T-helper 1 cell (primary cell): ENCODE data around the gene LRRC47.

ENCODE experiments used
- DNase-seq, 5 donors: peaks; one replicate each; pipeline ENCODE4 v3.0.0-alpha.2; 2012 to 2020

Gene LRRC47

DNA sequence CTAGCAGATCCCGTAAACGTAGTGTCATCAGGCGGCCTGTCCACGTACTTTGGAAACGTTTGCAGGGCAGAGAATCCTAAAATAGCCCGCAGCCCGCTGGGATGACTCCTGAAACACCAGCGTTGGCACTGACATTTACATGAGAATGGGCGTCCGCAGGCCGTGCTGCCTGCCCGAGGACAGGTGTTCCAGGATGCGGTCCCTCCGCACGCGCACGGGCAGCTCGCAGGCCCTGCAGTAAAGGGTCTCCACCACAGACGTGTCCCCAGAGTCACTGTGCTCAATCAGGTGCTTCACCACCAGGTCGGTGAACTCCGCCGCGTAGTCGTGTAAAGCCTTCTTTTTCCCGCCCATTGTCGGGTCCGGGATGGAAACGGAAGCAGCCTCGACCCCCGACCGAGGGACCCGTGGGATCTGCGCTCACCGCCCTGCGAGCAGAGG lies 49.9 kb downstream of the LRRC47 start:
- peak in 1 of 5 donors; percentile 5 for DNase-seq

DNA sequence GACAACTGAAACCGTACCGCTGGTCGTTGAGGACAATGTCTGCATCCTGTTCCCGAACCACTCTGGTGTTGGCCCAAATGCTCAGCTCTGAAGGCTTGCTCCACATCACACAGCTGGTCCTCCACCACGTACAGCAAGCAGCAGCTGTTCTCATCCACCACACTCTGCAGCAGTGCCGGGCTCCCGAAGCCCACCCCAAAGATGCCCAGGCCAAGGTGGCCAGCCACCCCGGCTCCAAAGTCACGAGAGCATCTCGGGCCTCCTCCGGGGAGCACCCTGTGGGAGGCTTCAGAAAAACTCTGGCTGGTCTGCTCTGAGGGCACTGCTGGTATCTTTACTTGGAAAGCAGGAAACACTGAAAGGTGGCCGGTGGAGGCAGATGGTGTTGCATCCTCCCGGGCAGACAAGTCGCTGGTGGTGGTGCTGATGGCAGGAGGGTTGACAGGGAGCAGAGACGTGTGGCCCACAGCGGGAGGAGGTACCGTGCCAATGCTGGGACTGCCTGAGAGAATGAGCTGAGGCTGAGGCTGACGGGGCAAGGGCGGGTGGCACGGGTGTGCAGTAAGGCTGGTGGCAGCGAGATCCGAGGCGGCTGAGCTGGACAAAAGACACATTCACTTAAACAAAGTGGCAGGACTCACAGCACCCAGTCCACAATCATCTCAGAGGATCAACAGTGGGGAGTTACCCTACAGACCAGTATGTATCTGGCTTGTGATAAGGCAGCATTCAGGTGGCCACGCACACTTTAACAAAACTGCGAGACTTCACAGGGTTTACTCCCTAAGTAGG lies 50.5 kb downstream of the LRRC47 start:
- peak in 1 of 5 donors; percentile 3 for DNase-seq

DNA sequence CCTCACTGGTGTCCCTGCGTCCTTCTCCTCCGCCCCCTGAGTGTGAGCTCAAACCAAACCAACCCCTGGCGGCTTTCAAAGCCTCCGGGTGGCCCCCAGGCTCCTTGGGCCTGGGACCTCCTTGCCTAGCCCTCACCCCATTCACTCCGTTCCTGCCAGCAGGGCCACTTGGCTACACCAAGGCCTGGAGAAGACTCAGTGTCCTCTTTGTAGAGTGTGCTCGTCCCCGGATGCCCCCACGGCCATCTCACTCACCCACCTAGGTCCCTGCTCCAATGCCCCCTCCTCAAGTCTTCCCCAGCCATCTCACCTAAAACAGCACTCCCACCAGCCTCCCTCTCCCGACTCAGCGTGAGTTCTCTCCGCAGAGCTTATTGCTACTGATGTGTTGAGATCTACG lies 51.2 kb downstream of the LRRC47 start:
- peak in 1 of 5 donors; percentile 5 for DNase-seq

DNA sequence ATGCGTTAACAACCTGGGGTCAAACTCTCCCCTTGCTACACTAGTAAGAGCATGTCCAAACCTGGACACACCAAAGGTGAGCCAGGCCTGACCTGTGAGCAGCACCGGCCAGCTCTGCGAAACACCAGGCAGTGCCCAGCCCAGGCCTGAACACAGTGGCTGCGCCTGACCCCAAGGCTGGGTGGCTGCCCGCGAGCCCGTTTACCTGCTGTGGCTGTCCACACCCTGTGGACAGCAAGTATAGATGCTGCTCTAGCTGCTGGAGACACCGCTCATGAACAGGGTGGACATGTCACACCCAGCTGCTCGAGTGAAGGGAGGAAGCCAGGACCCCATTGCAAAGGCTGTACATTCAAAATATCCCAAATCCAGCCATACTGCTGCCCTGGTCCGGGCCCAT lies 51.7 kb downstream of the LRRC47 start:
- peak in 1 of 5 donors; percentile 1 for DNase-seq

DNA sequence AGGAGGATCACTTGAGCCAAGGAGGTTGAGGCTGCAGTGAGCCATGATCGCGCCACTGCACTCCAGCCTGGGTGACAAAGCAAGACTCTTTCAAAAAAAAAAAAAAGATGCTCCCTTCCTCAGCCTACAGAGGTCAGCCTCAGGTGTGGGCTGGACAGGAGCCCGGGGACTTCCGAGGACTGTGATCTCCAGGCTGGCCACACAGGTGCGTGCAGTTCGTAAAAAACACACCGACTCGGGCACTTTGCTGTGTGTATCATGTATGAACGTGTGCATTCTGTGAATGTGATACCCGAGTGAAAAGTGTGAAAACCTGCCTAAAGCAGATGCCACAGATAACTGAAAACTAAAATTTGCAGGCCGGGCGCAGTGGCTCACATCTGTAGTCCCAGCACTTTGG lies 52.5 kb downstream of the LRRC47 start:
- DNase-seq = peak in 1 of 5 donors; percentile 0

DNA sequence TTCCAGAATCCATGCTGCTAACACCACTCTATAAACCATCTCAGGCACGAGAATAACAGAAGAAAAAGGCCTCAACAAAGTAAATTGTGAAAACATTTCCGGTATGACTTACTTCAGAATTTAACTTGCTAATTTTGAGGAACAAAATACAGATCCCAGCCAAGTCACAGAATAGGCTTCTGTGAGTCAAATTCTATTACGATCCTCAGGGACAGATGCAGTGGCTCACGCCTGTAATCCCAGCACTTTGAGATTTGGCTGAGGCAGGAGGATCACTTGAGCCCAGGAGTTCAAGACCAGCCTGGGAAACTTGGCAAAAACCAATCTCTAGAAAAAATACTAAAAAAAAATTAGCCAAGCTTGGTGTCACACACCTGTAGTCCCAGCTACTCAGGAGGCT lies 52.9 kb downstream of the LRRC47 start:
- no peak for DNase-seq

DNA sequence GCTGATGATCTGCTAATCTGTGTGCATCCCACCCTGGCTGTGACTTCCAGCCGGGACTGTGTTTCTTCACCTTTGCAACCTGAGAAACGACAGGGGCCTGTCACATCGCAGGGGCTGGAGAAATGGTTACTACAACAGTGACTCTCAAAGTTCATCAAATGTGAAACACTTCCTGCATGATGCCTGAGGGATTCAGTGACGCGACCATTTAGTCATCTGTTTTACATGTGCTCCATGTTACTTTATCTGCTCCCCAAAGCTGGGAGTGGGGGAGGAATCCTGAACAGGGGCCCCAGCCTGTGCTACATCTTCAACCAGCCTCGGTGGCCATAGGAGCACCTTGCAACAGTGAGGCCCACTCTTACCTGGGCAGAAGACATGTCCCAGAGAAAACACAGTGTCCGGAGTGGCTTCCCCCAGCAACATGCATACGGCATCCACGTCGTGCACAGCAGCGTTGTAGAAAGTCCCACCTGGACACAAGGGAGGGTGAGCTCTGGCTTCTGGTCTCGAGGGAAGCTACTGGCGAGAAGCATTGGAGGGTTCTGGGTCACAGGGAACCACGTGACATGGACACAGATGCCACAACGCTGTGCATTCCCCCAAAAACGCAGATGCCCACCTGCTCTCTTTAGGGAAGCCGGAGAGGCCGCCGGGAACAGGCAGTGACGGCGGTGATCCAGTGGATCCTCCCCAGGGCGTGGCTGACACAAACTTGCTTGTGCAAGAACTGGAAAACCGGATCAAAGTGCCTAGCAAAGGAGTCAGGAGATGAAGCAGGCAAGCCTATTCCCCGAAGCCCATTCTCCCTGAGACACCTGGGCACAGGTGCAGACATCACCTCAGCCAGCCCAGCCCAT lies 53.6 kb downstream of the LRRC47 start:
- no peak for DNase-seq

DNA sequence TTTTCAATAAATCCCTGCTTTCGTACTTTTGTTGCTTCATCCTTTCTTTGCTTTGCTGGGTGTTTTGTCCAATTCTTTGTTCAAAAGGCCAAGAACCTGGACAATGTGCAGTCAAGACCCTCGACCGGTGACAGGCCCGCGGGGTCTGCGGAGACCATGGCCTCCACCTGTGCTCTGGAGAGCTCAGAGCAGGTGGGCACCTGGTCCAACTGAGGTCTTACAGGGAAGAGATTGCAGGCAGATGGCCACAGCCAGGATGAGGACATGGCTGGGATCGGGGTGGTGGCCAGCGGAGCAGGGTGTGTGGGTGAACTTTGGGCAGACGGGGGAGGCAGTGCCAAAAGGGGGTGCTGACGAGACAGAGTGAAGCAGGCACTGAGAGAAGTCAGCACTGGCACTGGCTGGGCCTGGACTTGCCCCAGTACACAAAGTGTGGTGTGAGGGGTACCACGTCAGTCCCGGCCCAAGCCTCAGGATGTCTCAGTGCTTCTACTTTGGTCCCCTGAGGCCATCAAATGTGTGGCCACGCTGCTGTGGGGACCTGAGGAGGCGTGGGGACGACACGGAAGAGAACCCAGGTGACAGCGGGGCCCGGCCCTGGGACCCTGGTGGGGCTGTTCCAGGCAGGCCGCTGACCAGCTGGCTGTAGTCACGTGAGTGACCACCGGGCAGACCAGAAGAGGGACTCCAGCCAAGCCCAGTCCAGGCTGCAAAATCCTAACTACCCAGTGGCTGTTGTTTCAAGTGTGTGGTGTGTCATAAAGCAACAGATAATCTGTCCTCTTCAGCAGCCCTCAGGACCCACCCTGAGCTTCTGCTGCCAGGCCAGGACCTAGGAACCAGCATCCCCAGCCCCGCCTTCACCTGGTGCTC lies 54.5 kb downstream of the LRRC47 start:
- DNase-seq = peak in 1 of 5 donors; percentile 2

DNA sequence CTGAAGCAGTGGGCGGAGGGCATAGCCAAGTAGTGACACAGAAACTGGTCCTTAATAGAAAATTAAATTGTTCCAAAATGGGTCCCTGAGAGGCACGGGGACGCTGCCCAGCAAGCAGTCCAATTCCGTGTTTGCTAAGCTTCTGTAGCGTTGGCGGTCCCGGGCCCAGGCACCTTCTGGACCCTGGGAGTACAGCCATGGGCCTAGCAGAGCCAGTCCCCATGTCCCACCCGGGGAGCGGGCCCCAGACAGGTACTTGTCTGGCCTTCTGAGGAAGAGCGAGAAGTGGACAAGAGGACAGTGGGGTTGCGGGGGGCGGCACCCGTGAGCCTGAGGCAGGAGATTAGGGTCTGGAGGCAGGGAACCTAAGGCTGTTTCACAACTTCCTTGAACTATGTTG lies 55.5 kb downstream of the LRRC47 start:
- peak in 1 of 5 donors; percentile 2 for DNase-seq

DNA sequence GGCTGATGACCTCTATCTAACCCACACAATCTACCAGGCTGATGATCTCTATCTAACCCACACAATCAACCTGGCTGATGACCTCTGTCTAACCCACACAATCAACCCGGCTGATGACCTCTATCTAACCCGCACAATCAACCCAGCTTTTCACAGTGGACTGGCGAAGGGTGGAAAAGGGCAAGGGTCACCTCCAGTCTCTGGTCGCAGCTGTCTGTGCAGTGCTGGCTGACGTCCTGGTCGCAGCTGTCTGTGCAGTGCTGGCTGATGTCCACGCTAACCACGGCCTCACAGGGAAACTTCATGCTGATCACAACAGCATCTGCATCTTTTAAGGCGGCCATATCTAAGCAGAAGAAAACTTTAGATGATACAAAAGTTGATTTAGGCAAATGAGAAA lies 56.3 kb downstream of the LRRC47 start:
- DNase-seq = no peak

DNA sequence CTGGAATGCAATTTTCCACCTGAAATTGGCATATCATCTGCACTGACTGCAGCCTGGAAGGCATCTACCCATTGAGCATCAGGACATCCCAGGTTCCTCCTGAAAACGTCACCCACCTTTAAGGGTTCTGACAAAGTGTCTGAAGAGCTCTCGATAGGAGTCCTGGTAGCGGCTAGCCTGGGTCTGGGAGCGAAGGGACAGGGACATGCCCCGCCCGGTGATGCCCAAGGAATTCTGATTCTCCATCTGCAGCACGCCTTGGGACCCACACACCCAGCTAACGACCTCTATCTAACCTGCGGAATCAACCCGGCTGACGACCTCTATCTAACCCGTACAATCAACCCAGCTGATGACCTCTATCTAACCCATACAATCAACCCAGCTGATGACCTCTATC lies 57.4 kb downstream of the LRRC47 start:
- no peak for DNase-seq

DNA sequence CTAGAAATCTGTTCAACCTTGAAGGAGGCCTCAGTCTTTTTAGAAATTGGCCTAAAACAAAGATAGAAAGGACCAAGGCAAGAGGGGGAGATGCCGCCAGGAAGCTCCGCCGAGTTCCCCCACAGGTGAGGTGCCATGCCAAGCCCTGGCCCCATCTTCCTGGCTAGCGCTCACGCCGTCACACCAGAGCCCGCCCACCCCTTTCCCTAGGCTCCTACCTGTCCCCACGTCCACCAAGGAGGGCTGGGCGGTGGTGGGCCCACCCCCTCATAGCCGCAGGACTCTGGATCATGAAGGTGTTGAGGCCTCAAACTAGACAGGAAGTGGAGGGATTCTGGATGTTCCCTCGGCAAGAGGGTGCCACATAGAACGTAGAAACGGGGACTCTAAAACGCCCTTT lies 59.6 kb downstream of the LRRC47 start:
- no peak for DNase-seq

DNA sequence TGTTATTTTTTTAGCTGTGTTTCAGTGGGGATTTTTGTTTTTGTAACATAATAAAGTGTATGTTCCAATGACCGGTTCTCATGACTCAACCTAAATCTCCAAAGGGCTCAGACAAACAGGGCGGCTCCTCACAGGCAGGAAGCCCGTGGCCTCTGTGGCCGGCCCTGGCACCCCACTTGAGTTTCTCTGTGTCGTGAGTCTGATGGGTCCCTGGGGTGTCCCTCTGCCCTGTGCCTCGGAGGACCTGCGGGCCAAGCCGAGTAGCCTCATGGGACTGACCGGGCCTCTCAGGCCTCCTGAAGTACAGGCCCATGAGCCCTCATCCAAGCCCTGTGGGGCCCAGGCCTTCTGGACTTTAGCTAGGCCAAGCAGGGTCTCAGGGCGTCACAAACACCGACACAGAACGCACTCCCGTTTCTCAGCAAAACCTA lies 60.2 kb downstream of the LRRC47 start:
- no peak for DNase-seq

DNA sequence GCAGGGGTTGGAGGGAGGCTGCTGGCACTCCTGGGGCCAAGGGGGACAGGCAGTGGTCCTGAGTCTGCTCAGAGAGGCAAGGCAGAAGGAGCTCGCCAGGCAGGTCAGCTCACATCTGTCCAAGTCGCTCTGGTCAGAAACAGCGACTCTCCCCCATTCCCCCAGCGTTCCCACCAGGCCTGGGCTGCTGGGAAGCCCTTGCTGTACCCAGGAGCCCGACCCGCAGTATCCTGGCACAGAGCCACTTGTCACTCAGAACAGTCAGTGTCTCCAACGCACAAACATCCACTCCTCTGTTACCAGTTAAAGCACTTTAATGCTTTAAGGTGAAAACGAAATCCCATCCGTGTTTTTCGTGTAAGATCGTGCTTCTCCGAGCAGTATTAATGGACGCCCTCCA lies 60.6 kb downstream of the LRRC47 start:
- DNase-seq = no peak

DNA sequence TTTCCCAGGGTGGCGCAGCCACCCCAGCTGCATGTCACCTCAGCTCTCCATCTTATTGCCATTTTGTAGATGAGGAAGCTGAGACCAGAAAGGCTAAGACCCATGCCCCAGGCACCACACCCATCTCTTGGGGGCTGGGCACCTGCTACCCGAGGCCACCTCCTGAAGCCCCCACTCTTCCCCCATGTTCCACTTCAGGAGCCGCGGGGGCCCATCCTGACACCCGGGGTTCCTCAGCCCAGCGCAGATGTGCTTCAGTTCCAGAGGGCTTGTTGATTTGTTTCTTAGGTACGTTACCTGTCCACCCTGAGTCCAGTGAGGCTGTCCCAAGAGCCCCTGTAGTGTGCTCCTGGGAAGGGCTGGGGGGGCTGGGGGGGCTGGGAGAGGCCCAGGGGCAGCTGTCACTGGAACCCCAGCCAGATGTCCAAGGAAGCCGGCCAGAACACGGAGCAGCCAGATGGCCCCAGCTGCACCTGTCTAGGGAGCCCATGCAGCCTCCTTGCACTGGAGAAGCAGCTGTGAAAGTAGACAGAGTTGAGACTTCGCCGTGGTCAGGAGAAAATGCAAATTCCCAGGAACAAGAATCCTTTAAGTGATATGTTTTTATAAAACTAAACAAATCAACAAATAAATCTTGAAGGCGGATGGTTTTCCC lies 61.1 kb downstream of the LRRC47 start:
- no peak for DNase-seq

DNA sequence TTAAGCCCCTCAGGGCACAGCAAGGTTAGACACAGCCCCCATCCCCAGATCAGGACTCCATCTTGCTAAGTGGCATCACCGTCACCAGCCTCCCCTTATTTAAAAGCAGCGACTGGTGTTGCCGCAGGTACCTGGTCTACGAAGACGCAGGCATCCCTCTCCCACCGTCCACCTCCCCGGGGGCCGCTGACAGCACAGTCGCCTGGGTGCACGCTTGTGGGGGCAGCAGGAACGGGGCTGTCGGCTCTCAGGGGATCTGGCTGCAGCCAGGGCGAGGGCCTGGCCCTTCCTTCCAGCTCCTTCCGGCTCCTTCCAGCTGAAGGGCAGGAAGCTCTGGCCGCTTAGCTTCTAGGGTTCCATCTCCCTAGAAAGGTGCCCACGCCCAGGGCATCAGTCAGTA lies 61.7 kb downstream of the LRRC47 start:
- no peak for DNase-seq

DNA sequence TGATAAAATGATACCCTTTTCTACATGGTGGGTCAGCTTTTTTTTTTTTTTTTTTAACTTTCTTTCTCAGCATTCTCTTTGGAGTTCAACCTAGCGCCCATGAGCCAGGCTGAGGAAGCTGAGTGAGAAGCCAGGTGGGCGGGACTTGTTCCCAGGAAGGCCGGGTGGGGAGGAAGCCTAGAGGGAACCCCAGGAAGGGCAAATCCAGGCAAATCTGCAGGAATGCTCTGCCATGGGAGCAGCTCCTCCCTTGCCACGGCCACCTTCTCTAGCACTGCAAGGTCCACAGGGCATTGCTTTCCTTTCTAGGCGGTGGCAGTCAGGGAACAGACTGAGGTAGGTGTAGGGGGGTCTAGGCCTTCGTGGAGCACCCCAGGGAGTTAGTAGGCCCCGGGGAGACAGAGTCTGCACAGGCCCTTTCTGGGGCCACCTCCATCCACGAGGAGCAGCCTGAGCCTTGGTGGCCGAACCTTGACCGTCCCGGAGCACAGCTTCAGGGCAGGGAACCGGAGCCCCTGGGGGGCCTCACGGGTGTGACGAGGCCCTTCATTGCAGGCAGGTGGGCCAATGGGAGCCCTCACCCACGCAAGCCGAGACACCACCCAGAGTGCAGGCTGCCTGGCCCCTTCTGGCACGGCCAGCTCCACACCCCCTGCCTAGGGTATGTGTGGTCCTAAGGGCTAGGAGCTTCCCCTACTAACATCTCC lies 62.3 kb downstream of the LRRC47 start:
- no peak for DNase-seq

DNA sequence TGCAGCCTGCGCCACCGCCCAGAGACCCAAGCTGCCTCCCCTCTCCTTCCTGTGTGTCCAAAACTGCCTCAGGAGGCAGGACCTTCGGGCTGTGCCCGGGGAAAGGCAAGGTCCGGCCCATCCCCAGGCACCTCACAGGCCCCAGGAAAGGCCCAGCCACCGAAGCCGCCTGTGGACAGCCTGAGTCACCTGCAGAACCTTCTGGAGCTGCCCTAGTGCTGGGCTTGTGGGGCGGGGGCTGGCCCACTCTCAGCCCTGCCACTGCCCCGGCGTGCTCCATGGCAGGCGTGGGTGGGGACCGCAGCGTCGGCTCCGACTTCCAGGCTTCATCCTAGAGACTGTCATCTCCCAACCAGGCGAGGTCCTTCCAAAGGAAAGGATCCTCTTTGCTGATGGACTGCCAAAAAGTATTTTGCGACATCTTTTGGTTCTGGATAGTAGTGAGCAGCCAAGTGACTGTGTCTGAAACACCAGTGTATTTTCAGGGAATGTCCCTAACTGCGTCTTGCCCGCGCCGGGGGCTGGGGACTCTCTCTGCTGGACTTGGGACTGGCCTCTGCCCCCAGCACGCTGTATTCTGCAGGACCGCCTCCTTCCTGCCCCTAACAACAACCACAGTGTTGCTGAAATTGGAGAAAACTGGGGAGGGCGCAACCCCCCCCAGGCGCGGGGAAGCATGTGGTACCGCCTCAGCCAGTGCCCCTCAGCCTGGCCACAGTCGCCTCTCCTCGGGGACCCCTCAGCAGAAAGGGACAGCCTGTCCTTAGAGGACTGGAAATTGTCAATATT lies 63.0 kb downstream of the LRRC47 start:
- no peak for DNase-seq

DNA sequence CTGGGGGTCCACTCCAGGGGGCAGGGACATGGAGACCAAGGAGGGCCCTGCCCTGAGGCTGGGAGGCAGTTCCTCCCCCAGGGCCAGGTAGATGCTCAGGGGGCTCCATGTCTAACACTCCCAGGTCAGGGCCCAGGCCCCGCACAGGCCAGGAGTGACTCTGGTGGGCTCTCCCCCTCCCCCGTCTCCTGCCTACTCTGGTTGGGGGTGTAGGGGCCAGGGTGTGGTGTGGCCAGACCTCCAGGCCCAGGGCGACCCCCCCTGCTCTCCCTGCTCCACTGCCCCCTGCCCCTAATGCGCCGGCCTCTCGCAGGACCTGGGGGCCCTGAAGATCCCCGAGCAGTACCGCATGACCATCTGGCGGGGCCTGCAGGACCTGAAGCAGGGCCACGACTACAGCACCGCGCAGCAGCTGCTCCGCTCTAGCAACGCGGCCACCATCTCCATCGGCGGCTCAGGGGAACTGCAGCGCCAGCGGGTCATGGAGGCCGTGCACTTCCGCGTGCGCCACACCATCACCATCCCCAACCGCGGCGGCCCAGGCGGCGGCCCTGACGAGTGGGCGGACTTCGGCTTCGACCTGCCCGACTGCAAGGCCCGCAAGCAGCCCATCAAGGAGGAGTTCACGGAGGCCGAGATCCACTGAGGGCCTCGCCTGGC lies 63.7 kb downstream of the LRRC47 start:
- DNase-seq = no peak
